ENCODE results near the gene CNTF. TPM values are rescaled to one million over a fixed set of nuclear protein-coding genes. Genes with fewer than 3 reads are reported as not detected.
A peak's percentile ranks its signal among the peaks of the same experiment; 100 is the strongest.
"Not testable (repeated sequence)": the region's sequence is repeated elsewhere in the genome, so short reads cannot be mapped to it uniquely, and the experiment has no call there.

The CNTF gene, protein sequence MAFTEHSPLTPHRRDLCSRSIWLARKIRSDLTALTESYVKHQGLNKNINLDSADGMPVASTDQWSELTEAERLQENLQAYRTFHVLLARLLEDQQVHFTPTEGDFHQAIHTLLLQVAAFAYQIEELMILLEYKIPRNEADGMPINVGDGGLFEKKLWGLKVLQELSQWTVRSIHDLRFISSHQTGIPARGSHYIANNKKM
- total RNA-seq (2014; rRNA removed; shearing (Covaris generic); ENCODE audit: low replicate concordance): 0.92 TPM in 1 of 2 replicates, not detected in the other

DNA sequence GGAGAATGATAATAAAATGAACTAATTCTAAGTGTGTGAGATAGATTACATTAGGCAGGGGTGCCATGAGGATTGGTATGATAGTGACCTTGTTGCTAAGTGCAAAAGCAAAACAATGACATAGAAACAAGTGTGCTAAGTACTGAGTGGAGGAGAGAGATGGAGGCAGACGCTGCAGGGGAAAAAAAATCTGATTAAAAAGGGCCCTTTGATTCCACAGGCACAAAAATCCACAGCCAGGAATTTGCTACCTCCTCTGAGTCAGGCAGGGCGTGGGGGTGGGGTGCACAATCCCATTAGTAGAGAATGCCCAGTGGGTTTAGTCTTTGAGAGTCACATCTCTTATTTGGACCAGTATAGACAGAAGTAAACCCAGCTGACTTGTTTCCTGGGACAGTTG lies at the start of gene CNTF:
Gene CNTF, plus strand, starts transcription at position 322 of the 400 bp plus-strand sequence. CDS start 88 bp downstream, outside the sequence.
- Histone ChIP-seq H3K27me3 (no peaks in the 10 kb centered on the region), H3K36me3 (peaks cover 92% of the 10 kb centered on the region), H3K4me3 (no peak within 1 kb of the TSS), H3K9me3 (no peaks in the 10 kb centered on the region)
- DNase-seq: no peak

DNA sequence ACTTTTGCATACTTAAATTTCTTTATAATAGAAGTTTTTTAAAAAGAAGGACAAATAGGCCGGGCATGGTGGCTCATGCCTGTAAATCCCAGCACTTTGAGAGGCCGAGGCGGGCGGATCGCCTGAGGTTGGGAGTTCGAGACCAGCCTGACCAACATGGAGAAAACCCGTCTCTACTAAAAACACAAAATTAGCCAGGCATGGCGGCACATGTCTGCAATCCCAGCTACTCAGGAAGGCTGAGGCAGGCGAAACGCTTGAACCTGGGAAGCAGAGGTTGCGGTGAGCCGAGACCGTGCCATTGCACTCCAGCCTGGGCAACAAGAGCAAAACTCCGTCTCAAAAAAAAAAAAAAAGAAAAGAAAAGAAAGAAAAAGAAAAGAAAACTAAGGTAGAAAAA lies 49.6 kb upstream of the CNTF start:
- H3K9me3 ChIP-seq, H3K27me3 ChIP-seq, DNase-seq: not testable (repeated sequence)
- Histone ChIP-seq H3K36me3 (peaks cover 21% of the 10 kb centered on the region), H3K4me3 (peak overlapping the region; percentile 20; the same call in 1 of the 2 replicates)

DNA sequence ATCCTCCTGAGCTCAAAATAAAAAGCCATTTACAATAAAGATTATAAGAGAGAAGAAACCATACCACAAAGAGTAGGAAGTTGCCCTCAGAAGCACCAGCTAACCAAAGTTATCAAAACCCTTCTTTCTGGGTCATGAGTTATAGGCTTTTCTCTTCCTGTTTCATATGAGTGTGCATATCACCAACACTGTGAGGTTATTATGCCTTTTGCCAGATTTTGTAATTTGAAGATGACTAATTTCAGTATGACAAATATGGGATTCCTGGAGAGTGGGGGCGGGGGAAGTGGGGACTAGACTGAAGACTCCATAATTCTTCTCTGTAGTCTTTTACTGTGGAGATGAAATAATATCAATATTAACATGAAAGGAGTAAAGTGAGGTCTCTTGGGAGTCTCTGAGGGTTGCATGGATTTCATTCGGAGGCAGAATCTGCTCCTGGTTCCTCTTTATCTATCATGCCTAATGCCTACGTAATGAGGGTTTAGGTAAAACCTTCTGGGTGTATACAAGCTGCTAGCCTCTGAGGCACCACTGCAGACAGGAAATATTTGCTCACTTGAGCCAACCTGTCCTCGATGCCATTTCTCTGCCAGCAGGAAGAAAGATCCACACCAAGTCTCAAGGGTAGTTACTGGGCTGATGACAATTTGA lies 48.9 kb upstream of the CNTF start:
- Histone ChIP-seq H3K9me3 (no peaks in the 10 kb centered on the region), H3K4me3 (peak overlapping the region; percentile 20; the same call in 1 of the 2 replicates), H3K36me3 (peaks cover 17% of the 10 kb centered on the region), H3K27me3 (no peaks in the 10 kb centered on the region)
- DNase-seq: peak; percentile 80

DNA sequence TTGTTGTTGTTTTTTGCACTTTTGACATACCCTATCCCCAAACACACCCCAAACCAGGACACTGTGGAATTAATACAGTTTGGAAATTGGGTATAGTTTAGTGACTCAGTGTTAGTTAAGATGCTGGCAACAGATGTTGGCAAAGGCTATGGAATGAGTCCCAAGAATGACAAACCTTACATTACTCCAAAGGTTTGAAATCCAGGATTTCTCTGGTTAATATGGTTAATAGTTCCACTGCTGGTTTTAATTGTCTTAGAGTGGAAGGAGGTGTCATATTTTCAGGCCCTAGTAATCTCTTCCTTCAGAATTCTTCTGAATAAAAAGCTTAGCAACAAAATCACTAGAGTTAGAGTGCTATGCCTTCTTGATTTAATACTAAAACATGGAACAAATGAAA lies 47.6 kb upstream of the CNTF start:
- Histone ChIP-seq H3K36me3 (peaks cover 12% of the 10 kb centered on the region), H3K4me3 (peak overlapping the region; percentile 100), H3K9me3 (no peaks in the 10 kb centered on the region), H3K27me3 (no peaks in the 10 kb centered on the region)
- DNase-seq: peak; percentile 11

DNA sequence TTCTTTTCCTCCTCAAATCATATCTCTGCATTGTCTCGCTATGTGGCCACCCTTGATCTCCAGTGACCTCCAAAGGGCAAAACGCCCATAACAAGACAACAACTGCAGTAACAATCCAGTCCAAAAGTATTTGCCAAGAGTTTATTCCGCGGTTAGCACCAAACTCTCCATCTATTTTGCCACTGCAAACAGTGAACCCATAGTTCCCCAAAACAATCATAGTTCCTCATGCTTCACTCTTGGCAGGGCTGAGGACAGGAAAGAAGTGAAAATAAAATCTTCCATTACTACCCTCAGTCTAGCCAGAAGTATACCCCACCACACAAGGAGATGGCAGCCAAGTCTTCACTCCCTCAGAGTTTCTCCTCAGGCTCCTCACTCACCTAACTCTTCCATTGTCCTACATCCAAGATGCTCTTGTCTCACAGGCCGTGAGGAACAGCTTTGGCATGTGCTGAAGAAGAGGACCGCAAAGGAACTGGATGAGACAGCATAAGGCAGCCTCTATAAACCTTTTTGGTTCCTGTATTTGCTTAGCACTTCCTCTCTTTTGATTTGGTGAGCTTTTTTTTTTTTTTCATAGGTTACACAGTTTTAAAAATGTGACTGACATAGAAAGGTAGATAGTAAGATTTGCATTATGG lies 47.0 kb upstream of the CNTF start, which contains the start of gene LPXN:
Gene LPXN, minus strand, starts transcription at position 480 of the 644 bp plus-strand sequence. Its CDS starts 84 bp downstream, at position 396.
- H3K27me3 ChIP-seq: no peaks in the 10 kb centered on the region
- peaks cover 12% of the 10 kb centered on the region for H3K36me3 ChIP-seq
- no peaks in the 10 kb centered on the region for H3K9me3 ChIP-seq
- H3K4me3 ChIP-seq: peak within 1 kb of the TSS; percentile 100
- peak; percentile 74 for DNase-seq

DNA sequence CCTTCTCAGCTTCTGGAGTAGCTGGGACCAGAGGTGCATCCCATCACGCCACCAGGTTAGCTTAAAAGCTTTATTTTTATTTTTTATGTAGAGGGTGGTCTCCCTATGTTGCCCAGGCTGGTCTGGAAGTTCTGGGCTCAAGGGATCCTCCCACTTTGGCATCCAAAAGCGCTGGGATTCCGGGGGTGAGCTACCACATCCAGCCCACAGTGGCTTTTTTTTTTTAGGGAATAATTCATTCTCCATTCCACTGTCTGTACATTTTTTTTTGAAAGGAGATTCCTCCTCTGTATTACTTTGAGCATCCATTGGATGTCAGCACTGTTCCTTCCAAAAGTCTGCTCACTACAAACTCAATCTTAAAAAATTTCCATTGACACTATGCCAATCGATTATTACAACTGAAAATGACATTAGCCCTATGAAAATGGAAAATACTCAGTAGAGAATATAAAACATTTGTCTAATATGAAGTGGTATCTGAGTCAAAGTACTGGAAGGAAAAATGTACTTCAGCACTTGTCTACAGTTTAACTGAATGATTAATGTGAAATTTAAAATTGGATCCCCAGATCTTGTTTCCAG lies 45.5 kb upstream of the CNTF start:
- Histone ChIP-seq H3K9me3 (no peaks in the 10 kb centered on the region), H3K4me3 (peak overlapping the region; percentile 100), H3K27me3 (no peaks in the 10 kb centered on the region), H3K36me3 (peaks cover 21% of the 10 kb centered on the region)
- DNase-seq: peak; percentile 6

DNA sequence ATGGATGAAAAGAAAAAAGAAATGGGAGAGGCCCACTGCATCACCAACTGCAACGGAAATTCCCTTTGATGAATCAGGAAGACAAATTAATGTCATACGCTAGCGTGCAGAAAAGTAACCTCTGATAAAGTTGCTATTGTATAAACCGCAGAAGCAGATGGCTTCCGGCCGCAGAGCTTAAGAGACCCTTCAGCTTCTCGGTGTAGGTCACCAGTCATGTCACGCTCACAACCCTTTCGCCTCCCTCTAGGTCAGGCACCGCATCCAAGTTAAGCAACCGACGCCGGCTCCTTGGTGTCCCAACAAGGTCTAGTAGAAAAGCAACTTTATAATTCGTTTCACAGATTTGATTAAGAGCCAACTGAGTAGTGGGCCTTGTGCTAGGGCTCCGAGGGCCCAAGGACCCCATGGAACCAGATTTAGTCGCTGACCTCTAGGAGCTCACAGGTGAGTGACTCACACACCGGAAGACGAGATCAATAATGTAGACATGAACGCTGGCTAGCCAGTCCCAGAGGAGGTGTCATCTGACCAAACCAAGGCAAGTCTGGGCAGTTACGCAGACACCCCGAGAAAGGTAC lies 44.8 kb upstream of the CNTF start:
- peaks cover 28% of the 10 kb centered on the region for H3K36me3 ChIP-seq
- H3K9me3 ChIP-seq: no peaks in the 10 kb centered on the region; the same call in 1 of the 2 replicates
- peak; percentile 69 for DNase-seq
- peak overlapping the region; percentile 100 for H3K4me3 ChIP-seq
- H3K27me3 ChIP-seq: no peaks in the 10 kb centered on the region

DNA sequence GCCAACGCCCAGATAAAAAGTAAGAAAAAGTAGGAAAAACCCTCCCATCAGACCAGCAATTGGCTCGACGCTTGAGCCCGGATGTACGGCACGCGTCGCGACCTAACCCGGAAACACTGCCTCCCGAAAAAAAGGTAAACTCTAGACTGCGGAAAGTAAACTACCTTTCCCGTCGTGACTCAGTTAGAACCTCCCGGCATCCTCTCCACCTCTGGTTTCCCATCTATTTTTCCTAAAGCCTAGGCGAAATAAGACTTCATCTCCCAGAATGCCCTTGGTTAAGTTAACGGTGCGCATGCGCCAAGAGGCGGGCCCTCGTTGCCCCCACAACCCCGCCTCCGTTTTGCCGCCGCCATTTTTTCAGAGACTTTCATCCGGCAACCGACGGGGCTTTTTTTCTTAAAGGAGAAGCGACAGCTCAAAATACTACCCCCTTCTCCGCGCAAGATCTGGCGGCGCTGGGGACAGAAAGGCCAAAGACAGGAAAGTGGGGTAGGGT lies 44.3 kb upstream of the CNTF start:
- no peaks in the 10 kb centered on the region for H3K27me3 ChIP-seq
- peak overlapping the region; percentile 100 for H3K4me3 ChIP-seq
- no peaks in the 10 kb centered on the region; the same call in 1 of the 2 replicates for H3K9me3 ChIP-seq
- H3K36me3 ChIP-seq: peaks cover 30% of the 10 kb centered on the region
- DNase-seq: peak; percentile 89

DNA sequence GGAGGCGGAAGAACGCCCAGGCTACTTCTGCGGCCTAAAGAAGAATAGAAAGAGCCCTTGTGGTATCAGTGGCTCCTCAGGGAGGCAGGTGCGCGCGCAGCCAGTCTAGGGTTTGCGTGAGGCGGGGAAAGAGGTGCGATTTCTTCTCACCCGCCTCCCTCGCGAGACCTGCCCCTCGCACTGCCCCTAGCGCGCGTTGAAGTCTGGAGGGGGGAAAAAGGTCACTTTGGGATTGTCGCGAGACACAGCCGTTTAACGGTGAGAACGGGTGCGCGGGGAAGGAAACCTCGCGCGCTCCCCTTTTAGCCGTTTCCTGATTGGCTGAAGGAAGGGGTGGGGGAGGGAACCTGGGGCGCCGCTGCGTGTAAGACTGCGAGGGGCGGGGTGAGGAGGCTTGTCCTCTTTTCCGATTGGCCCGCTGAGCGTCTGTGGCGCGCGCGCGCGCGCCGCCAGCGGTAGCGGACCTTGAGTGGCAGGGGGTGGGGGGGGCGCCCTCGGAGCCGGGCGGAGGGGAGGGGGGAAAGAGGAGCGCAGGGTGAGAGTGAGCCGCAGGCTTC lies 43.8 kb upstream of the CNTF start, which contains the start of gene ZFP91:
Gene ZFP91, plus strand, starts transcription at position 429 of the 557 bp plus-strand sequence. CDS start 219 bp downstream, outside the sequence.
- Histone ChIP-seq H3K4me3 (peak within 1 kb of the TSS; percentile 100), H3K27me3 (no peaks in the 10 kb centered on the region), H3K9me3 (no peaks in the 10 kb centered on the region; the same call in 1 of the 2 replicates), H3K36me3 (peaks cover 30% of the 10 kb centered on the region)
- peak; percentile 97 for DNase-seq

DNA sequence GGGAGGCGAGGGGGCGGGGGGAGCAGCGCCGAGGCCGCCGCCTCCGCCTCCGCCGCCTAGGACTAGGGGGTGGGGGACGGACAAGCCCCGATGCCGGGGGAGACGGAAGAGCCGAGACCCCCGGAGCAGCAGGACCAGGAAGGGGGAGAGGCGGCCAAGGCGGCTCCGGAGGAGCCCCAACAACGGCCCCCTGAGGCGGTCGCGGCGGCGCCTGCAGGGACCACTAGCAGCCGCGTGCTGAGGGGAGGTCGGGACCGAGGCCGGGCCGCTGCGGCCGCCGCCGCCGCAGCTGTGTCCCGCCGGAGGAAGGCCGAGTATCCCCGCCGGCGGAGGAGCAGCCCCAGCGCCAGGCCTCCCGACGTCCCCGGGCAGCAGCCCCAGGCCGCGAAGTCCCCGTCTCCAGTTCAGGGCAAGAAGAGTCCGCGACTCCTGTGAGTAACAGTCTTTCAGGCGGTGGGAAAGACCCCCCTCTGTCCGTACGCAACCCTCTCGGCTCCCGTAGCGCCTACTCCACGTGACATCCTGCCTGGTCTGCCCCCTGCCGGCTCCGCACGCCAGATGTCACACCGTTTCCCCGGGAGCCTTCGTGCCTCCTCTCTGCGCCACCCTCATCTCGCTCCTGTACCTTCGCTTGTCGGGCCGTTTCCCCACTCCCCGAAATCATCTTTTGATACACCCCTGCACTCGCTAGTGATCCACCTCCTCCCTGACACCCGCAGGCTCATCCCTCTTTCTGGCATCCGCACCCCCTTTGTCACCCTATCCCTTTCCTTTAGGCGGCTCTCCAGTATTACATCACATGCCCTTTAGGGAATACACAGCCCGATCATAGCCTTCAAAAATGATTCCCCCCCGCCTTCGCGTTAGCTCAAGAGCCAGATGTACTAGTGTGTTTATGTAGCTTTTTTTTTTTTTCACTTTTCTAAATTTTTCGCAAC lies 43.0 kb upstream of the CNTF start:
- DNase-seq: peak; percentile 94

DNA sequence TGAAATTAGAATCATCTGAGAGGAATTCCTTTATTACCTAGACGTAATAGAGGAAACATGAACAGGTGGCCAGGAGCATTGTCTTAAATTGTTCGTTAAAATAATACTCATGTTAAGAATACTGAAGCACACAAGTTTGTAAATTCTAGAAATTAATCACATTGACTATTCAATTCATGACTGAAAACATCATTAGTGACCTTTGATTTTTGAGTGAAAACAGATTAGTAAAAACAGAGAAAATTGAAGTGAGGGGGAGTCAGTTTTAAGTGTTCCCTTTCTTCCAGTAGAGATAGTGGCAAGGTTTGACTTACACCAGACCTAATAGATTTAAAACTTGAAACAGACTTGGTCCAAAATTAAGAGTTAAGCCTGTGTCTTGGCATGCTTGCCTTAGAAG lies 42.2 kb upstream of the CNTF start:
- Histone ChIP-seq H3K27me3 (no peaks in the 10 kb centered on the region), H3K36me3 (peaks cover 33% of the 10 kb centered on the region), H3K9me3 (no peaks in the 10 kb centered on the region; the same call in 1 of the 2 replicates), H3K4me3 (peak overlapping the region; percentile 100)
- no peak for DNase-seq

More for the DNA sequence above, 43.0 kb upstream of the CNTF start:
- Histone ChIP-seq H3K4me3 (peak overlapping the region; percentile 100), H3K9me3 (no peaks in the 10 kb centered on the region; the same call in 1 of the 2 replicates), H3K36me3 (peaks cover 30% of the 10 kb centered on the region), H3K27me3 (no peaks in the 10 kb centered on the region)

DNA sequence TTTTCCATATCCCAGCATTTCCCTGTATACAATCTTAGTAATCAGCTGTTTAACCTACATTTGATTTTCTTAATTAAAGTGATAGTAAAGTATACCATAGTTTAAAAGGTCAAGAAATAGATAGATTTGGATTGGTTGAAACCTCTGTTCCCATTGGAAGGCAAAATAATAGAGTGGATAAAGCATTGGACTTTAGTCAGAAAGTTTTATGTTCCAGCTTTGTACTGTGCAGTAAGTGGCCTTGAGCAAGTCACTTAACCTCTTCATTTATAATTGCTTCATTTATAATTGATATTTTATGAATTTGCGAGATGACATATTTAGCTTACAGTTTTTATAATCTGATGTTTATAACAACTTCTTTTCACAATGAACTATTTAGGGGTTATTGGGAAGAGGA lies 40.0 kb upstream of the CNTF start:
- no peak for DNase-seq
- H3K4me3 ChIP-seq: no peak overlapping the region
- no peaks in the 10 kb centered on the region for H3K27me3 ChIP-seq
- peaks cover 50% of the 10 kb centered on the region for H3K36me3 ChIP-seq
- H3K9me3 ChIP-seq: no peaks in the 10 kb centered on the region; the same call in 1 of the 2 replicates

DNA sequence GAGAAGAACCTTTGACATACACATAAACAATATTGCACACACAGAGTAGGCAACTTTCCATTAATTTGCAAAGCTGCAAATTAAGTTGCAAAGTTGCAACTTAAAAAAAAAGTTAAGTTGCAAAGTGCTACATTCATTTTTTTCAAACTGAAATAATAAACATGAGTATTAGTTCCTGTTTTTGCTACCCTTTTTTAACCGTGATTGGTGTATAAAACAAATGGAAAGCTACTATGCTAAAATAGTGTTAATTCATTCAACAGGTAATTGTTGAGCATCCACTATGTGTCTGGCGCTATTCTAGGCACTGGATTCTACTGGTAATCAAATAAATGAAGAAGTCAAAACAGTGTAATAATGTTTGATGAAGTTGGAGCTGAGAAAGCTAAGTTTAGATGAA lies 35.5 kb upstream of the CNTF start:
- no peak for DNase-seq
- Histone ChIP-seq H3K27me3 (no peaks in the 10 kb centered on the region), H3K4me3 (no peak overlapping the region), H3K36me3 (peaks cover 52% of the 10 kb centered on the region), H3K9me3 (no peaks in the 10 kb centered on the region; the same call in 1 of the 2 replicates)

DNA sequence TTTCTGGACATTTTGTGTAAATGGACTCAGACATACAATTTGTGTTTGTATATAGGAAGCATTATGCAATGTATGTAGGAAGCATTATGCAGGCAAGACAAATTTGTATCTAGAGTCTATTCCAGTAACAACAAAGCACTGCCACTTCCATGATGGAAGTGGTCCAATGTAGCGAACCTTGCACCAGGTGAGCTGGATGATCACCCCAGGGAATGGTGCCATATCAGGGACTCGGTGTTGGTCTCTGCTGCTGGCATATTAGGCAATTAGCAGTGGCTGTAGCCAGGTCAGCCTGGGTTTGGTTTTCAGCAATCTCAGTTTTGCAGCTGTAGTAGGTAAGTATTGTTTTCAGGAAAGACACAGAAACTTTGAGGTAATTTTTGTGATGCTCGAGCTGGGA lies 30.8 kb upstream of the CNTF start:
- Histone ChIP-seq H3K27me3 (no peaks in the 10 kb centered on the region), H3K36me3 (peaks cover 66% of the 10 kb centered on the region), H3K9me3 (no peaks in the 10 kb centered on the region), H3K4me3 (no peak overlapping the region)
- no peak for DNase-seq
